ENCODE results near the gene GSE1. TPM values are rescaled to one million over a fixed set of nuclear protein-coding genes. Genes with fewer than 3 reads are reported as not detected.
A peak's percentile ranks its signal among the peaks of the same experiment; 100 is the strongest.

The GSE1 gene
- total and polyA plus RNA-seq, 2 of the 13 experiments (the other 11 are each of a cell fraction or from before 2014, with no cell fraction given): 16.1 to 31.2 TPM

- TF ChIP-seq KAT8 (CRISPR knock-in tag; IDR thresholded peaks at IDR 0.05) (peak; percentile 83), ZBTB8A (CRISPR knock-in tag; IDR thresholded peaks at IDR 0.05; ENCODE audit: borderline replicate concordance, low read depth) (no peak), SIX4 (CRISPR knock-in tag; IDR thresholded peaks at IDR 0.05) (peak; percentile 56; the same call in 1 of the 2 replicates), HCFC1 (IDR thresholded peaks at IDR 0.05; ENCODE audit: low read depth, low read length) (no peak), JUNB (CRISPR knock-in tag; IDR thresholded peaks at IDR 0.05; ENCODE audit: borderline replicate concordance) (no peak), ZNF549 (CRISPR knock-in tag; IDR thresholded peaks at IDR 0.05) (0 out of 2 replicates have a peak, but pooled peaks have one; percentile 40), ZNF562 (CRISPR knock-in tag; IDR thresholded peaks at IDR 0.05; ENCODE audit: borderline replicate concordance) (no peak), ATM (IDR thresholded peaks at IDR 0.05; ENCODE audit: borderline replicate concordance) (no peak), PAF1 (CRISPR knock-in tag; IDR thresholded peaks at IDR 0.05) (no peak), MXI1 (IDR thresholded peaks at IDR 0.05; ENCODE audit: borderline replicate concordance, low read depth, low read length) (peak; percentile 65; the same call in 1 of the 3 replicates), ARID3A (IDR thresholded peaks at IDR 0.05; ENCODE audit: low read depth, low read length) (no peak), ZNF557 (CRISPR knock-in tag; IDR thresholded peaks at IDR 0.05) (0 out of 2 replicates have a peak, but pooled peaks have one; percentile 83), ZNF230 (CRISPR knock-in tag; IDR thresholded peaks at IDR 0.05) (peak; percentile 82), ATAD3A (CRISPR knock-in tag; IDR thresholded peaks at IDR 0.05) (no peak), LRRFIP1 (CRISPR knock-in tag; conservative IDR thresholded peaks at IDR 0.05) (no peak), ZSCAN29 (CRISPR knock-in tag; conservative IDR thresholded peaks at IDR 0.05) (0 out of 2 replicates have a peak, but pooled peaks have one; percentile 40), ZNF460 (CRISPR knock-in tag; IDR thresholded peaks at IDR 0.05; ENCODE audit: borderline replicate concordance) (no peak), HMGA1 (CRISPR knock-in tag; conservative IDR thresholded peaks at IDR 0.05) (no peak), ZNF121 (CRISPR knock-in tag; IDR thresholded peaks at IDR 0.05) (no peak)
- TF ChIP-seq, protein P1, sequence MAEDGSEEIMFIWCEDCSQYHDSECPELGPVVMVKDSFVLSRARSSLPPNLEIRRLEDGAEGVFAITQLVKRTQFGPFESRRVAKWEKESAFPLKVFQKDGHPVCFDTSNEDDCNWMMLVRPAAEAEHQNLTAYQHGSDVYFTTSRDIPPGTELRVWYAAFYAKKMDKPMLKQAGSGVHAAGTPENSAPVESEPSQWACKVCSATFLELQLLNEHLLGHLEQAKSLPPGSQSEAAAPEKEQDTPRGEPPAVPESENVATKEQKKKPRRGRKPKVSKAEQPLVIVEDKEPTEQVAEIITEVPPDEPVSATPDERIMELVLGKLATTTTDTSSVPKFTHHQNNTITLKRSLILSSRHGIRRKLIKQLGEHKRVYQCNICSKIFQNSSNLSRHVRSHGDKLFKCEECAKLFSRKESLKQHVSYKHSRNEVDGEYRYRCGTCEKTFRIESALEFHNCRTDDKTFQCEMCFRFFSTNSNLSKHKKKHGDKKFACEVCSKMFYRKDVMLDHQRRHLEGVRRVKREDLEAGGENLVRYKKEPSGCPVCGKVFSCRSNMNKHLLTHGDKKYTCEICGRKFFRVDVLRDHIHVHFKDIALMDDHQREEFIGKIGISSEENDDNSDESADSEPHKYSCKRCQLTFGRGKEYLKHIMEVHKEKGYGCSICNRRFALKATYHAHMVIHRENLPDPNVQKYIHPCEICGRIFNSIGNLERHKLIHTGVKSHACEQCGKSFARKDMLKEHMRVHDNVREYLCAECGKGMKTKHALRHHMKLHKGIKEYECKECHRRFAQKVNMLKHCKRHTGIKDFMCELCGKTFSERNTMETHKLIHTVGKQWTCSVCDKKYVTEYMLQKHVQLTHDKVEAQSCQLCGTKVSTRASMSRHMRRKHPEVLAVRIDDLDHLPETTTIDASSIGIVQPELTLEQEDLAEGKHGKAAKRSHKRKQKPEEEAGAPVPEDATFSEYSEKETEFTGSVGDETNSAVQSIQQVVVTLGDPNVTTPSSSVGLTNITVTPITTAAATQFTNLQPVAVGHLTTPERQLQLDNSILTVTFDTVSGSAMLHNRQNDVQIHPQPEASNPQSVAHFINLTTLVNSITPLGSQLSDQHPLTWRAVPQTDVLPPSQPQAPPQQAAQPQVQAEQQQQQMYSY (CRISPR knock-in tag; IDR thresholded peaks at IDR 0.05): peak; percentile 69; the same call in 1 of the 2 replicates
- TF ChIP-seq, protein P2, sequence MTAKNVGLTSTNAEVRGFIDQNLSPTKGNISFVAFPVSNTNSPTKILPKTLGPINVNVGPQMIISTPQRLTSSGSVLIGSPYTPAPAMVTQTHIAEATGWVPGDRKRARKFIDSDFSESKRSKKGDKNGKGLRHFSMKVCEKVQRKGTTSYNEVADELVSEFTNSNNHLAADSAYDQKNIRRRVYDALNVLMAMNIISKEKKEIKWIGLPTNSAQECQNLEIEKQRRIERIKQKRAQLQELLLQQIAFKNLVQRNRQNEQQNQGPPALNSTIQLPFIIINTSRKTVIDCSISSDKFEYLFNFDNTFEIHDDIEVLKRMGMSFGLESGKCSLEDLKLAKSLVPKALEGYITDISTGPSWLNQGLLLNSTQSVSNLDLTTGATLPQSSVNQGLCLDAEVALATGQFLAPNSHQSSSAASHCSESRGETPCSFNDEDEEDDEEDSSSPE (CRISPR knock-in tag; IDR thresholded peaks at IDR 0.05): peak; percentile 100
Observed at GRCh38 chr16:85688586-85689284, 75.6 kb downstream of the GSE1 start, which contains the start of gene GINS2 (continued).
